Glomerular visceral epithelial cell (primary cell): ENCODE results near the gene APOBEC4.
A peak's percentile ranks its signal among the peaks of the same experiment; 100 is the strongest.

ENCODE experiments used
- DNase-seq: peaks from one replicate; pipeline ENCODE4 v3.0.0-alpha.2; 2016; ENCODE audit errors: extremely low spot score

The APOBEC4 gene

DNA sequence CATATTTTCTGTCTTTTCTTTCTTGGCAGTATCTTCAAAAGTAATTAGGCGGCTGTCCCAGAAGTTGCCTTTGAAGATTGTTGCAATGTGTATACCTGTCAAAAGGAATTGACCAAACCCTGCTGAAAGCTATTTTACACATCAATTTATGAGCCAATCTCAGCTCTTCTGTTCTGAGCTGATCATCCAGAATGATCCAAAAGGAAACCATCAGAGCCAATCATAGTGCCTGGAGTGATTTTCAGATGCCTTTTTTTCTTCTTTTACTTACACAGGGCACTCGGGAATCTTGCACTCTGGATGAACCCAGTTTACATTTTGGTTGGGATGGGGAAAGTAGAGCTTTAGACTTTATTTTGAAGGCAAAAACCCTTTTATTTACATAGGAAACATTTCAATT, 21.8 kb upstream of the APOBEC4 start:
- DNase-seq = no peak

DNA sequence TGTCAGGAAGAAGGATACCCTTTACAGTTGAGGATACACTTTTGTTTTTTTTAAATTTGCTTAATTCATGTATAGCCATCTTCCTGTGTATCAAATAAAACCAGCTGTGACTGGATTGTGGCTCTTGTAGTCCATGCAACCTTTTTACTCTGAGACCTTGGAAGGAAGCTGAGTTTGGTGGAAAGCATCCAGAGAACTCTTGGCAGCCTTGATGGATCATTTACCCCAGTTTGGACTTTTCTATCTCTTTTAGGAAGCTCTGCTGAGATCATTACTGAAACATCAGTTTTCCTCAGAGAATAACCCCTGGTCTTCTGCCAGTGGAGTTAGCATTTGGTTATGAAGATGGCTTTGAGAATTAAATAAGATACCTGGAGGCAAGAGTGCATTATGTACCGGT, 21.2 kb upstream of the APOBEC4 start:
- no peak for DNase-seq

DNA sequence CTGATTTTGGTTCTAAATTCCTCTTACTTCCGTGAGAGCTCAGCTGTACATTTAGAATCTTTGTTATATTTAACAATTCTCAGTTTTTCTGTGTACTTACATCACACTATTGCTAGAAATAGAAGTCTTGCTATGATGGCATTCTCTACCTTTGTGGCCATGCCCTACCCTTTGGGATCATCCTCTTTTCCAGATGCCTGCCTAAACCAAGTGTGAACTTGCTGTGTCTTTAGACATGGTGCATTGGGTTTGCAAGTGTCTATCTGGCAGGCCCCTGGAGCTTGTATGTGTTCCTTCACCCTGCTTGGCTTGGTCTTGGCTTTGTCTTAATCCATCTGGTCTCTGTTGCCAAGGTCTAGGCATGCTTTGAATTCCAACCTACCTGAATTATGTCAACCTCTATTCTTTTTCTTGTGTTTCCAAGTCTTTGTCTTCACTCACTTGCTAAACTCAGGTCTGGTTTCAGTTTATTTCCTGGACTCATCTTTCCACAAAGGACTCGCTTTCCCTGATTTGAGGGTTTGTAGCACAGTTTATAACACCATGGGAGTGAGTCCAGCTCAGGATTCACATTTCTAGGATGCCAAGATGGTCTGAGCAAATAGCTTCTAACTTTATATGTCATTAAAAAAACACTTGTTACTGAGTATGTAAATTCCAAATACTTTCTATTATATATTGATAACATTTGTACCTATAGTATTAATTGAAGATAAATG, 20.6 kb upstream of the APOBEC4 start:
- DNase-seq = no peak

DNA sequence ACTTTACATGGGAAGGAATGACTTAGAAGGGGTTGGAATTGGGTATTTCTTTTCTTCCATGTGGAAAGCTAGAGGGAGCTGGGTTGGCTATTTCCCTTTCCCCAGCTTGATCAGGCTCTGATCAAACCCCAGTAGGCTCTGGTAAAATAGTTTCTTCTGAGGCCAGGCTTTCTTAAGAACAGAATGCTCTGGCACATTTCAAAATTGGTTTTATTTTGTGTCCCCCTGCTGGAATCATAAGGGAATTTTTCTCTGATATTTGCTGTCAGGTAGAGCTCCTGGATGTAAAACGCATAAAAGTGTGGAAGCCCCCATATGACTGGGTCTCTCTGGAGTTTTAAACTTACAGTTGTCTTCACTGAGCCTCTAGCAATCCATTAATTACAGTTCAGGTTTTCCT, 17.1 kb upstream of the APOBEC4 start:
- DNase-seq = no peak

DNA sequence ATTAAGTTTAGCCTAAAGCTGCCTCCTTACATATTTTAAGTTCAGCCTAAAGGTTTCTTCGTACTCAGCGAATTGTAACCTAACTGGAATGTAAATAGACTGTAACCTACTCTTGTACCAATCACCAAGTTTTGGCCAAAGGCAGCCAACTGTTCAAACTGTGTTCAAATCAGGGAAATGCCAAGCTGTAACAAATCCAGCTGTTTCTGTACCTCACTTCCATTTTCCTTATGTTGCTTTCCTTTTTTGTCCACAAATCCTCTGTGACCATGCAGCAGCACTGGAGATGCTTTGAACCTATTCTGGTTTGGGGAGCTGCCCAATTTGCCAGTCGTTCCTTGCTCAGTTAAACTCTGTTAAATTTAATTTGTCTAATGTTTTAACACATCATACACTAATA, 3.2 kb upstream of the APOBEC4 start:
- no peak for DNase-seq

DNA sequence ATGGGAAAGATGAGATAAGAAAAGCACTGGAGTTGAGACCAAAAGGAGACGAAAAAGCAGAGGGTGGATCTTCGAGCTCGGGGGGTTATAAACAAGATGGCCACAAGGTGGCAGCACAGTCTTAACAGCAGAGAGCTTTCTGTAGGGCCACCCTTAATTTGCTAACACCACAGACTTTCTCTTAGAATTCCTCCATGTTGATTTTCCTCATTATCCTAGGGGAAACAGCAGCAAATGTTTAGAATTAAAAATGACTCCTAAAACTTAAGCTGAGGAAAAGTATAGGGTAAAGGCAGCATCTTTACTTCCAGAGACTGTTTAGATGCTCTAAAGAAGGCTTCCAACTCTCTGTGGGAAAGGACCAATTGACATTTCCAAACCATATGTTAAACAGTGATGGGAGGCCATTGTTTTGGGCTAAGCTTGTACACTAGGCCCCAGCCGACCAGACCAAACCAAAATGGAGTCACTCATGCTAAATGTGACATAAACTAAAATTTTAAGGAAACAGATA, 2.5 kb upstream of the APOBEC4 start:
- peak; percentile 82 for DNase-seq

DNA sequence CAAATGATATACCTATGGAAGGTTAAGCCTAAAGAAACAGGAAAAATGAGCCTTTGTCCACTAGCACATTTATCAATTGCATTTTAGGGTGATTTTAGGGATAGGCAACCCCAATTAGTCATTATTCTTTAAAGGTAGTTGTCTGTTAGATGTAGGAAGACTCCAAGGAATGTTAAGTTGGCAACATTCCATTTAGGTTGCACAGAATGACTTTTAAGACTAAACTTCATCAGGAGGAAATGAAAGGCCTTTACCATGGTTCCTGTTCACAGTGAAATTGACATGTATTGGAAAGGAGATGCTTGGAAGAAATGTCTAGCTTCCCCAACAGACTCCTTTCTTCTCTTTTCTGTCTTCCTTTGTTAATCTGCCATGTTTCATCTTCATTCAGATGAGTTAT, 1.6 kb upstream of the APOBEC4 start:
- peak; percentile 20 for DNase-seq

DNA sequence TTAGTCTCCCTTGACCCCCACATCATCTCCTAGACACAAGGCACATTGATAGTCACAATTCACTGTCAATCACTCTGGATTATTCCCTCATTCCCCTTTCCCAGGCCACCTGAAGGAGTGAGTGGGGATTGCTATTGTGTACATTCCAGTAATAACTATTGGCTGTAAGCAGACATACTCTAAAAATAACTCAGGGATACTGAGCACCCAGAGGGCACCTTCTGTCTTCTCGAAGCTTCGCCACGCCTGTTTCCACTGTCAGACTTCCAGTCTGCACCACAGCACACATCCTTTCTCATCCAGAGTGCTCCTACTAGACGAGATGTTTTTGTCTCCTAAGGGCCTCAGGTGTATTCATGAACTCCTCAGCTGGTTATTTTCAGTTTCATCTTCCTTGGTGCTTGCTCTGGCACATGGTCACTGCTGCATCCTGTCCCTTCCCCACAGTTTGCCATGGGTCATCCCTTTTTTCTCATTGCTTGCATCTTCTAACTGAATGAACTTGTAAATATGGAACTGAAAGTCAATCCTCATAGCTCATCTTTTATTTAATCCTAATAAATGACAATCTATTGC, 848 bp upstream of the APOBEC4 start:
- DNase-seq = no peak

DNA sequence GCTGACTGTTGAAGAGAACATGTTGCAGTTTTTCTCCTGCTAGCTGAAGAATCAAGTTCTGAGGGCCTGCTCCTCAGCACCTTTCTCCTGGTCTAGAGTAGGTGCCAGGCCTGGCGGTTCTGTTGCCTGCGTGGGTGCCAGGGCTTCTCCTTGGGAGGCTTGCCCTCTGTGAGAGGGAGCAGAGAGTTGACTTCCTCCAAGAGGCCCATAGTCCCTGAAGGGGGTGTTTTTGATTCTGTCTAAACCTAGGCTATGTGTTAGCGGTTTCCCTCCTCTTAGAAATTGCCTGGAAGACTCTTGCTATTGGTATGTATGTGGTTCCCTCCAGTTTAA, 312 bp upstream of the APOBEC4 start:
- no peak for DNase-seq

DNA sequence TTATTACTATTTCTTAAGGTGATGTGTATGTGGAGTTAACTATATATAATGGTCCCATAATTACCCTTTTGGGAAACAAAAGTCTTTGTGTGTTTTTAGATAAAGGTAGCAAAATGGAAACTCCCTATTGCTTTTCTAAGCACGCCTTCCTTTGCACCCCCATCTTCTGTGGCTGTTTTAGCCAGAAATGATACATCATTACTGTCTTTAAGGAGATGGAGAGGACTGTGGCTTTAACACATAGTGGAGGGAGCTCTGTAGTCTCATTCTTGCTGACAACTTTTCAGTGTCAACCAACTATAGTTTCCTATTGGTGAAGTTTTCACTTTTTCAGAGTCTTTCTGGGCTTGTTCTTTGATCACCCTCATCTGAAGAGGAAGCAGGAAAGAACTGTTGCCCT, 1.0 kb downstream of the APOBEC4 start:
- DNase-seq = no peak

DNA sequence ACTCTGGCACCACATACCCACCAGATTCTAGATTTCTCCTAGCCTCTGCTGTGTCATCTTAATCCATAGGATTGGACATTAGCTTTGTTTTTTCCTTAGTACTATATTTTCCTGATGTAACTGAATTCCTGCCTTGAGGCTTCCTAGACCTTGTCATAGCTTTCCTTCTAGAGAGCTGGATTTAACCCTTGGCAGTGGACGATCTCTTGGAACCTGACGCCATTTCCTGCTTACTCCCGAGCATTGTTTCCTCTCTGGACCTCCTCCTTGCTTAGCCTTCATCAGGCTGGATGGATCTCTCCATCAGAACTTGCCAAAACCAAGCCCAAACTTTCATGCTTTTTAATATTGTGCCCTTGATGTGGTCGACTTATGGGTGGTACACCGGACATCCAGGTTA, 1.5 kb downstream of the APOBEC4 start:
- no peak for DNase-seq

DNA sequence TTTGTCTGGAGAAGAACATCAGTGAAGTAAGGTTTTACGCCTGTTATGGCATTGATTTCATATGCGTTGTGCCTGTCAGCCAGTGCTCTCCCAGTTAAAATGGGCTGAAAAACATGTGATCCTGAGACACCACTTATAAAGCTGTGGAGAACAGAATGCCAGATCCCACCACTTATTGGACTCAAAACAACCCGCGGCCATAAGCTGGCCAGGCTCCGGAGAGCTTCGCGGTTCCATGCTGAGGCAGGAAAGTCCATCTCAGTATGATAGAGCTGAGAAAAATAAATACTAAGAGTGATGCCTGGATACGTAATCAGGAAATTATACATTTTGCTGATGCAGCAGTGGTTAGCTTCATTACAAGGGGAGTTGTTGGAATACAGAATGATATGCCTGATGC, 5.1 kb downstream of the APOBEC4 start:
- no peak for DNase-seq

DNA sequence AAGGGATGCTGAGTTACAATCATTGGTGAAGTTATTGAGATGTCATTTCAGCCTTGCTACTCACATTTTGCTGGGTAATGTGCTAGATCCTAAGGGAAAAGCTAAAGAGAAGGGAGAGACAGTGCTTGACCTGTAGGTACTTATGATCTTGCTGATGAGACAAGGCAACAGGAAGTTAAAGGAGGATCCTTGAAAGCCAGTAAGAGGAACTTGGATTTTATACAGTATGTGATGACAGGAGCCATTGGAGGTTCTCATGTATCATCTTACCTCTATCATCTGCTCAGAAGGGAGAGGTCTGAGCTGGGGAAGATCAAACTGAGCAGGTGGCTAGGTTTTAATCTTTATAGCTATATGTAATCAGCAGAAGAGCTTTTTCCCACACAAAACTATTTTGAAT, 6.3 kb downstream of the APOBEC4 start:
- DNase-seq = no peak

DNA sequence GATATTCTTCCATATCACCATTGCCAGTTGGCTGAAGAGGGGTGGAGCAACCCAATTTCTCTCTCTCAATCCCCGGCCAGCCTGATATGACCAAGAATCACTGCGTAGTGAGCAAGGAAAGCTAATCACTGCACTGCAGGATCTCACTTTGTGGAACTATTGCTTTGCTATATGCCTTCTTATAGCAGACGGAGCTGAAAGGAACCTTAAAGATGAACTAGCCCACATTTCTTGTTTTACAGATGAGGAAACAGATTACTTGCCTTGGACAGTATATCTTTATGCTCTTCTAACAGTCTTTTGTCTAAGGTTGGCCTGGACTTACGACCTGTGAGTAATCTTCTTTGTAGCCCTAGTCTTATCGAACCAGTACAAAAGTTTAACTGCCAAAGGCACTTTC, 7.6 kb downstream of the APOBEC4 start:
- DNase-seq = no peak

DNA sequence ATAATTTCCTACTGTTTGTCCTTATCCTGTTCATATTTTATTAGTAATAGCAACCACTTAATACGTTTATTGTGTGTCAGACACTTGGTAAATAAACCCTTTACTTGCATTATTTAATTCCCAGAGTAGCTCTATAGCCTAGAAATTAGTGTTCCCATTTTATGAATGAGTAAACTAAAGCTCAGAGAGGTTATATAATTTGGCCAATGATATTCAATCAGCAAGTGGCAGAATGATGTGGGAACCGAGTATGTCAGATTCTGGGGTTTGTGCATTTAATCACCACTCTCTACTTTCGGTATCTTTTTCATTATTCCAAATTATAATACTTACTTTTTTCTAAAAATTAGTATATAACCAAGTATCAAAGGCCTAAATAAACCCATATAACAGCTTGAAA, 10.9 kb downstream of the APOBEC4 start:
- no peak for DNase-seq

DNA sequence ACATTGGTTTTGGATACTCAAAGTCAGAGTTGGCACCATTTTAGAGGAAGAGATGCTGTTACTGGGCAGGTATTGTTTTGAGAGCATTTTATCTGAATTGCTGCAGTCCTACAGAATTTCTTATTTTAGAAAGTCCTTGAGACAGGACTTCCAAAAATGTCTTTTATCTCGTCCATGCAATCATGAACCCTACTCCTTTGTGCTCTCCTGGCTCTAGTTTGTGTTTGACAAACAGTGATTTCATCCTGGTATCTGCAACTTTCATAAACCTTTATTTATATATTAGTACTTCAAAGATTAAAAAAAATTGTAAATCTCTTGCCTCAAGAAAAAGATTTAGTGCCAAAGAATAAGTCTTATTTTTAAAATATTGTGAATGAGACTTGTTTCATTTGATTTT, 12.9 kb downstream of the APOBEC4 start:
- DNase-seq = no peak

DNA sequence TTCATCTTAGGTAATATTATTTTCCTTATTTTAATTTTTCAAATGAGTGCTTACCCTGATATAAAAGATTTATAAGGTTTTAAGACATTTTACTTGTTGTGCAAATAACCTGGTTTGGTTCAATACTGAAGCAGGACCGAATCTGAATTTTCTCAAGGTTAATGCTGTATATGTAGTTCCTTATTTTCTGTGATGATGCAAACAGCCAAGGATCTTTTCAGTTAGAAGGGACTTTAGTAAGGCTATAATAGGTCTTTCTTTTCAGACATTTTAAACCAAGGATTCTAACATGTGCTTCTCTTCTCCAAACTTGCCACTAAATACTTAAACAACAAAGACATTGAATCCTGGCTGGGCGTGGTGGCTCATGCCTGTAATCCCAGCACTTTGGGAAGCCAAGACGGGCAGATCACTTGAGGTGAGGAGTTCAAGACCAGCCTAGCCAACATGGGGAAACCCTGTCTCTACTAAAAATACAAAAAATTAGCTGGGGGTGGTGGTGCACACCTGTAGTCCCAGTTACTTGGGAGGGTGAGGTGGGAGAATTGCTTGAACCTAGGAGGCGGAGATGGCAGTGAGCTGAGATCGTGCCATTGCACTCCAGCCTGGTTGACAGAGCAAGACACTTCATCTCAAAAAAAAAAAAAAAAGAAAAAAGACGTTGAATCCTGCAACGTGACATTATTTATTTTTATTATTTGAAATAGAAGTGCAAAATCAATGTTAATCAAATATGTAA, 14.3 kb downstream of the APOBEC4 start:
- DNase-seq = no peak

DNA sequence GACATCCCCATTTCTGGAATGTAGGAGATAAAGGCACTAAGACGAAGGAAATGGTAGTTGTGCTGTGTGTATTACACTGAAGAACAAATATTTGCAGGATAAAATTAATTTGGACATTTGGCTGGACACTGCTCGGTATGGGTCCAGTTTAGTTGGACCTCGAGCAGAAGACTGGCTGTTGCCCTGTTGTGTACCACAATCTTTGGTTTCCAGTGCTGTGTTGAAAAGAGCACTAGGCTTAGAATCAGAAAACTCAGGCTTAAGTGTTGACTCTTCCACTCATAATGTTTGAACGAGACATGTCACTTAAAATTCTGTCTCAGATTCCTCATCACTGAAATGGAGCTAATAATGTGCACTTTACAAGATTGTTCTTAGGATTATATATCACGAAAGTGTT, 16.3 kb downstream of the APOBEC4 start:
- no peak for DNase-seq

DNA sequence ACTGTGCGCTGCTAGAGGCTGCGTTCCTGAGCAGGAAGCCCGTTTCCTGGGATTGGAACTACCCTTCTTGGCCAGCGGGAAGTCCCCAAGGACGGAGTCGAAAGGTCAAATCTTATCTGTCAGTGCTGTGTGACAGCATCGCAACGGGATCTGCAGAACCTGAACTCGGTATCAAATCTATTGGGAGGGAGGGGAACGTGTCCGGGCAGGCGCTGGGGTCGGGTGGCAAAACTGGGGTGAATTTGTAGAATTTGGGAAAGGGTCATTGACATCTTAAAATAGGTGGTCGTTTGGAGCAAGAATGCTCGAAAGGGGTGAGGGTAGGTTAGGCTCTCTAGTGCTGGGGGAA, 16.8 kb downstream of the APOBEC4 start:
- no peak for DNase-seq

DNA sequence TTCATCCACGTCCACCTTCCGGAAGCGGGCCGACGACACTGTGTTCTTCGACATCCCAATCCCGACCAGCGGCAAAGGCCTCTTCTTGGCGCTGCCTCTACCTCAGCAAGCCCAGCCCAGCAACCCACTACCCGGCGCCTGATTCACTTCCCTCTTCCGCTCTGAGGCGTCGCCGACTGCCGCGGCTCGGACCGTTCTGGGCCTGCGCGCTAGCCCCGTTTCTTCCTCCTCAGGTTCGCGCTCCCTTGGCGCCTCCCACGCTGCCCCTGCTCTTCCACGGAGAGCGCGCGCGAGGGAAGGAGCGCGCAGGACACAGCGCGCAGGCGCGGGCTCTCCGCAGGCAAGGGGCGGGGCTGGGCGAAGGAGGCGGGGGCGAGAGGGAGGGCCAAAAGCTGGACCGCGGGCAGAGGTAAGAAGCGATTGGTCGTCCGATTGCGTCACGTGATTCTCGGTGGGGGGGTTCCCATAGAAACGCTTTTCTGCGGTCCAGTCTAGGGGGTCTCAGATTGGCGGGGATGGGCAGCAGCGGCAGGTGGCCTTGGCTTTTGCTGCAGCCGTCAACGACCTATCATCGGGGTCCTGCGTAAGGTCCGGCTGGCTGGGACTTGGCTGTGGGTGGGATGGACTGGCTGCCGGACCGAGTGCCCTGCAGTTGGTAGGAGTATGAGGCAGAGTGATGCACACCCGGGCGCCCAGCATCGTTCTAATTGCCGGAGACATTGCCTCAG, 17.3 kb downstream of the APOBEC4 start, which contains the start of gene ARPC5:
ARPC5 (minus strand) TSS at position 178 of the 728 bp plus-strand sequence; CDS start at position 54, 124 bp downstream.
- peak; percentile 99 for DNase-seq

DNA sequence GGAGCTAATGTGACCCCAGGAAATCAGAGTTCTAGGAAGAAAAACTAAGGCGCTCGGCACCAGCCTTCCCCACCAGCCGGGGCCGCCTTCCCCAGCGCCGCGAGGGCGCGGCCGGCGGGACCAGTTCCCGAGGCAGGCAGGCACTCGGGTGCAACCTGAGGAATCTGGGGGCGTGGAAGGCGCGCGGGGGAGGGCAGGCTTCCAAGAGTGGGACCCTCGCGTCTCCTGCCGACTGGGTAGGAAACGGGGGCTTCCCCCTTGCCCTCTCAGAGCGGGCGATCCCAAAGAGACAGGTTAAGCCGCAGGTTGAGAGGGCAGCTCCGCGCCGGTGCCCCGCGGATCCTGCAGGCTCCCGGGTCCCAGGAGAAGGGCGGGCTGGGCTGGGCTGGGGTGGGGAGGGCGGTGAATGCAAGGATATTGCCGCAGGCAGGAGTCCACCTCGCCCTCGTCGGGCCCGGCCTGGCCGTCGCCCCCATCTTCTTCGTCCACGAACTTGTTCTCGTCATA, 18.0 kb downstream of the APOBEC4 start:
- no peak for DNase-seq

DNA sequence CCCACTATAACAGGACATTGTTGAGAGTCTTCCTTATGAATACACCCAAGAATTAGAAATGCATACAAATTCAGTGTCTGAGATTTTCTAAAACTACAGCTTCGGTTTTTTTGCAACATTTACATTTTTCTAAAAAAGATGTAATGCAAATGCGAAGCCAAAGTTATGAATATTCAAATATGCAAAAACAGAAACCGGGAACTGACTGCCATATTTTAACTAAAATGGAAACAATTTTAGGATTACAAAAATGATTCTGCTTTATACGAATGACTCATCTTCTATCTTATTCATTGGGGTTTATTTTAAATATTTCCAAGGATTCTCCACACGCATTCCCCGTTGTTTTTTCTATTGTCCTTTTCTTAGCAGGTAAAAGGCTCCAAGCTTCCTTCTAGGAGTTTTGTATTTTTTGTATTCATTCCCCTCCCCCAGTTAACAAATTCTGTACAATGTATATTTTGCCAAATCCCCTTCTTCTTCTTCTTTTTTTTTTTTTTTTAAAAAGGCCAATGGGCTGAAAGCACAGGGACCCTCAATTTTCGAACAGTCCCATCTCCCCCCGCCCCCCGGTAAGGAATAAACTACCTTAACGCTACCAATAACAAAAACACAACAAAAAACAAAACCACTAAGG, 18.6 kb downstream of the APOBEC4 start:
- DNase-seq = no peak
